ENCODE data around the gene OPCML. TPM values are rescaled to one million over a fixed set of nuclear protein-coding genes. Genes with fewer than 3 reads are reported as not detected.

The OPCML gene
- total RNA-seq, 1 donor from 2014 or later, result 0.12 TPM

- Histone ChIP-seq H3K4me3 (no peak overlapping the region), H3K27me3 (ENCODE audit: low read depth) (no peaks in the 10 kb centered on the region), H3K27ac (no peak overlapping the region), H3K4me1 (no peaks in the 10 kb centered on the region), H3K9me3 (no peaks in the 10 kb centered on the region), H3K36me3 (no peaks in the 10 kb centered on the region)
- intact Hi-C loops (cut with DNase I), result no loop called here
- DNase-seq, result no peak
- TF ChIP-seq CTCF (IDR thresholded peaks at IDR 0.05), result no peak
- ATAC-seq, result no peak
Observed at GRCh38 chr11:133500435-133500834, 31.9 kb downstream of the OPCML start.

GRCh38 chr11:133498969-133499368 is 33.3 kb downstream of the OPCML start:
- Histone ChIP-seq H3K27ac (no peak overlapping the region), H3K27me3 (ENCODE audit: low read depth) (no peaks in the 10 kb centered on the region), H3K36me3 (no peaks in the 10 kb centered on the region), H3K4me3 (no peak overlapping the region), H3K4me1 (no peaks in the 10 kb centered on the region), H3K9me3 (no peaks in the 10 kb centered on the region)
- no peak for ATAC-seq
- intact Hi-C loops (cut with DNase I), result no loop called here
- DNase-seq, result no peak
- no peak for TF ChIP-seq CTCF (IDR thresholded peaks at IDR 0.05)

- DNase-seq, result no peak
- no peak for ATAC-seq
- intact Hi-C loops (cut with DNase I), result no loop called here
- no peak for TF ChIP-seq CTCF (IDR thresholded peaks at IDR 0.05)
- H3K27ac ChIP-seq, result no peak overlapping the region
- H3K27me3 ChIP-seq (ENCODE audit: low read depth), result no peaks in the 10 kb centered on the region
- no peak overlapping the region for H3K4me3 ChIP-seq
- H3K9me3 ChIP-seq, result no peaks in the 10 kb centered on the region
- no peaks in the 10 kb centered on the region for H3K36me3 ChIP-seq
- no peaks in the 10 kb centered on the region for H3K4me1 ChIP-seq
Observed at GRCh38 chr11:133497477-133498140, 34.7 kb downstream of the OPCML start.

GRCh38 chr11:133492895-133493294 is 39.4 kb downstream of the OPCML start:
- no peak for ATAC-seq
- Histone ChIP-seq H3K4me1 (no peaks in the 10 kb centered on the region), H3K27ac (no peak overlapping the region), H3K27me3 (ENCODE audit: low read depth) (no peaks in the 10 kb centered on the region), H3K4me3 (no peak overlapping the region), H3K9me3 (no peaks in the 10 kb centered on the region), H3K36me3 (no peaks in the 10 kb centered on the region)
- intact Hi-C loops (cut with DNase I), result no loop called here
- TF ChIP-seq CTCF (IDR thresholded peaks at IDR 0.05), result no peak
- DNase-seq, result no peak

- no peaks in the 10 kb centered on the region for H3K36me3 ChIP-seq
- H3K27me3 ChIP-seq (ENCODE audit: low read depth), result no peaks in the 10 kb centered on the region
- intact Hi-C loops (cut with DNase I), result no loop called here
- no peak for DNase-seq
- TF ChIP-seq CTCF (IDR thresholded peaks at IDR 0.05), result no peak
- no peak for ATAC-seq
- H3K9me3 ChIP-seq, result no peaks in the 10 kb centered on the region
- no peak overlapping the region for H3K4me3 ChIP-seq
- H3K27ac ChIP-seq, result no peak overlapping the region
- no peaks in the 10 kb centered on the region for H3K4me1 ChIP-seq
Observed at GRCh38 chr11:133491680-133492383, 40.5 kb downstream of the OPCML start.

Measured in lower lobe of right lung (tissue), 2 donors.